Smooth muscle cell (in vitro differentiated cells): ENCODE measurements around the gene POGLUT2. TPM values are rescaled to one million over a fixed set of nuclear protein-coding genes. Genes with fewer than 3 reads are reported as not detected.

Source experiments
- DNase-seq: peaks from one replicate; lab custom pipeline; 2025; ENCODE audit not compliant: unreplicated experiment; lab: John Stamatoyannopoulos, UW
- H2AFZ ChIP-seq: fragments of 200-600 bp; sonication (generic); 2 replicates; pipeline ENCODE4 v1.6.0; 2016; ENCODE audit warnings: antibody characterized with exemption, low read depth, mild to moderate bottlenecking
- H3F3A ChIP-seq: fragments of 200-600 bp; sonication (generic); 2 replicates; pipeline ENCODE4 v1.6.0; 2017; ENCODE audit warnings: antibody characterized with exemption, low read depth
- H3K27ac ChIP-seq: fragments of 200-600 bp; sonication (generic); 2 replicates; pipeline ENCODE4 v1.5.1; 2016; ENCODE audit warnings: low read depth, mild to moderate bottlenecking
- H3K27me3 ChIP-seq: fragments of 200-600 bp; sonication (generic); 2 replicates; pipeline ENCODE4 v1.6.1; 2016; ENCODE audit warnings: low read depth, mild to moderate bottlenecking
- H3K36me3 ChIP-seq: fragments of 200-600 bp; sonication (generic); 2 replicates; pipeline ENCODE4 v1.5.1; 2016; ENCODE audit warnings: low read depth
- H3K4me1 ChIP-seq: fragments of 200-600 bp; sonication (generic); 2 replicates; pipeline ENCODE4 v1.5.1; 2016; ENCODE audit warnings: low read depth
- H3K4me2 ChIP-seq: fragments of 200-600 bp; sonication (generic); 2 replicates; pipeline ENCODE4 v1.6.0; 2016; ENCODE audit warnings: mild to moderate bottlenecking
- H3K4me3 ChIP-seq: fragments of 200-600 bp; sonication (generic); 2 replicates; pipeline ENCODE4 v1.5.1; 2016; ENCODE audit warnings: mild to moderate bottlenecking
- H3K79me2 ChIP-seq: fragments of 200-600 bp; sonication (generic); 2 replicates; pipeline ENCODE4 v1.6.0; 2016; ENCODE audit warnings: low read depth, mild to moderate bottlenecking
- H3K9ac ChIP-seq: fragments of 200-600 bp; sonication (generic); 2 replicates; pipeline ENCODE4 v1.6.0; 2016; ENCODE audit warnings: low read depth
- H3K9me3 ChIP-seq: fragments of 200-600 bp; sonication (generic); replicated peaks from 2 replicates; pipeline ENCODE4 v1.5.1; 2016; ENCODE audit warnings: low read depth
- H4K20me1 ChIP-seq: fragments of 200-600 bp; sonication (generic); 2 replicates; pipeline ENCODE4 v1.6.0; 2016; ENCODE audit warnings: low read depth
- CTCF ChIP-seq: fragments of 200-600 bp; sonication (generic); IDR thresholded peaks from 2 replicates; pipeline ENCODE4 v1.5.1; 2017; ENCODE audit warnings: borderline replicate concordance, mild to moderate bottlenecking, antibody characterized with exemption; ENCODE audit not compliant: insufficient read depth, poor library complexity, severe bottlenecking
- WGBS: methylation state at CpG from one replicate; pipeline ENCODE4 v1.1.7; 2016; ENCODE audit warnings: low lambda C conversion rate; 5-methylcytosine and 5-hydroxymethylcytosine counted together
- polyA plus RNA-seq: library from polyadenylated mRNA; unstranded; fragments of >200 nt; fragmentation: Nextera tagmentation; extraction: Ambion mirVana; gene quantifications from 2 replicates; pipeline ENCODE4 v1.2.1, GENCODE V29; 2016
- total RNA-seq: library from RNA; depleted of rRNA; stranded (reverse); fragments of >200 nt; gene quantifications from 2 replicates; pipeline ENCODE4 v1.2.3, GENCODE V29; 2014

The POGLUT2 gene
- total and polyA plus RNA-seq, 2 experiments from 2014 or later, result 34.5 to 41.7 TPM

GRCh38 chr13:102825921-102826706 is 27.3 kb upstream of the POGLUT2 start:
- no peaks in the 10 kb centered on the region for H3K9me3 ChIP-seq
- no peak overlapping the region for H2AFZ ChIP-seq
- DNase-seq, result no peak
- peak overlapping the region; percentile 24 for H3K4me2 ChIP-seq
- no peak for TF ChIP-seq CTCF
- H3K79me2 ChIP-seq, result no peaks in the 10 kb centered on the region
- peak overlapping the region; percentile 68 for H3K27ac ChIP-seq
- peaks cover 18% of the 10 kb centered on the region for H3K36me3 ChIP-seq
- no peaks in the 10 kb centered on the region for H3K27me3 ChIP-seq
- no peaks in the 10 kb centered on the region for H4K20me1 ChIP-seq
- no peaks in the 10 kb centered on the region for H3F3A ChIP-seq
- H3K4me1 ChIP-seq, result no peaks in the 10 kb centered on the region
- no peak overlapping the region for H3K9ac ChIP-seq
- no peak overlapping the region for H3K4me3 ChIP-seq
- WGBS, result 66% methylated on average over 8 of the region's 8 CpGs

GRCh38 chr13:102825400-102825799 is 26.6 kb upstream of the POGLUT2 start:
- H2AFZ ChIP-seq, result no peak overlapping the region

GRCh38 chr13:102817907-102818306 is 19.1 kb upstream of the POGLUT2 start:
- Histone ChIP-seq H3F3A (no peaks in the 10 kb centered on the region), H3K36me3 (peaks cover 8% of the 10 kb centered on the region), H3K4me3 (no peak overlapping the region), H3K9me3 (no peaks in the 10 kb centered on the region), H3K4me2 (no peak overlapping the region), H3K4me1 (no peaks in the 10 kb centered on the region), H2AFZ (no peak overlapping the region), H3K79me2 (peaks cover 8% of the 10 kb centered on the region), H3K9ac (no peak overlapping the region), H4K20me1 (peaks cover 3% of the 10 kb centered on the region), H3K27ac (no peak overlapping the region), H3K27me3 (no peaks in the 10 kb centered on the region)
- no peak for TF ChIP-seq CTCF
- no peak for DNase-seq

More at GRCh38 chr13:102825400-102825799, 26.6 kb upstream of the POGLUT2 start:
- WGBS, result 79% methylated on average over 4 of the region's 4 CpGs
- Histone ChIP-seq H3K4me1 (no peaks in the 10 kb centered on the region), H3K27me3 (no peaks in the 10 kb centered on the region), H3K27ac (no peak overlapping the region), H3K9me3 (no peaks in the 10 kb centered on the region), H3F3A (no peaks in the 10 kb centered on the region), H4K20me1 (no peaks in the 10 kb centered on the region), H3K4me3 (no peak overlapping the region), H3K4me2 (no peak overlapping the region), H3K36me3 (peaks cover 18% of the 10 kb centered on the region), H3K79me2 (no peaks in the 10 kb centered on the region), H3K9ac (no peak overlapping the region)
- DNase-seq, result no peak
- TF ChIP-seq CTCF, result no peak

GRCh38 chr13:102817241-102817640 is 18.5 kb upstream of the POGLUT2 start:
- DNase-seq, result no peak
- H3K9me3 ChIP-seq, result no peaks in the 10 kb centered on the region
- H3K79me2 ChIP-seq, result peaks cover 10% of the 10 kb centered on the region
- no peak overlapping the region for H3K27ac ChIP-seq
- WGBS, result 87% methylated on average over 1 of the region's 1 CpG
- no peak overlapping the region for H3K4me3 ChIP-seq
- H3K36me3 ChIP-seq, result peaks cover 6% of the 10 kb centered on the region
- H2AFZ ChIP-seq, result no peak overlapping the region
- no peaks in the 10 kb centered on the region for H3K27me3 ChIP-seq
- peaks cover 3% of the 10 kb centered on the region for H4K20me1 ChIP-seq
- TF ChIP-seq CTCF, result no peak
- no peaks in the 10 kb centered on the region for H3K4me1 ChIP-seq
- no peak overlapping the region for H3K4me2 ChIP-seq
- no peak overlapping the region for H3K9ac ChIP-seq
- no peaks in the 10 kb centered on the region for H3F3A ChIP-seq
